GM23338 (cell line): ENCODE data around the gene TENM4. TPM values are rescaled to one million over a fixed set of nuclear protein-coding genes. Genes with fewer than 3 reads are reported as not detected.

ENCODE experiments used
- ATAC-seq: fragments of 200-7000 bp; cut with Tn5 transposase; 3 replicates; pipeline ENCODE4 v1.9.1; 2020
- DNase-seq: peaks from one replicate; pipeline ENCODE4 v3.0.0-alpha.2; 2015; ENCODE audit warnings: low spot score
- H2AFZ ChIP-seq: fragments of 200-600 bp; sonication (generic); 2 replicates; pipeline ENCODE4 v1.8.0; 2016; ENCODE audit warnings: antibody characterized with exemption, mild to moderate bottlenecking, moderate library complexity
- H3F3A ChIP-seq: fragments of 200-600 bp; sonication (generic); replicated peaks from 2 replicates; pipeline ENCODE4 v1.8.0; 2017; ENCODE audit warnings: antibody characterized with exemption, mixed run types, low read depth
- H3K27ac ChIP-seq: fragments of 200-600 bp; sonication (generic); 2 replicates; pipeline ENCODE4 v1.6.1; 2016; ENCODE audit warnings: low read depth
- H3K27me3 ChIP-seq: fragments of 200-600 bp; sonication (generic); 2 replicates; pipeline ENCODE4 v1.8.0; 2016; ENCODE audit warnings: mild to moderate bottlenecking, mixed run types, moderate library complexity; ENCODE audit not compliant: insufficient read depth
- H3K36me3 ChIP-seq: fragments of 200-600 bp; sonication (generic); 2 replicates; pipeline ENCODE4 v1.8.0; 2016; ENCODE audit warnings: mild to moderate bottlenecking; ENCODE audit not compliant: insufficient read depth
- H3K4me1 ChIP-seq: fragments of 200-600 bp; sonication (generic); 2 replicates; pipeline ENCODE4 v1.8.0; 2016; ENCODE audit warnings: mild to moderate bottlenecking, moderate library complexity; ENCODE audit not compliant: insufficient read depth
- H3K4me2 ChIP-seq: fragments of 200-600 bp; sonication (generic); 2 replicates; pipeline ENCODE4 v1.7.1; 2017; ENCODE audit warnings: mixed run types
- H3K4me3 ChIP-seq: fragments of 200-600 bp; sonication (generic); 2 replicates; pipeline ENCODE4 v1.6.1; 2016; ENCODE audit warnings: mixed run types
- H3K79me2 ChIP-seq: fragments of 200-600 bp; sonication (generic); replicated peaks from 2 replicates; pipeline ENCODE4 v1.8.0; 2017; ENCODE audit warnings: mild to moderate bottlenecking; ENCODE audit not compliant: insufficient read depth
- H3K9me2 ChIP-seq: fragments of 200-600 bp; sonication (generic); 2 replicates; pipeline ENCODE4 v1.8.0; 2017; ENCODE audit not compliant: insufficient read depth
- H4K20me1 ChIP-seq: fragments of 200-600 bp; sonication (generic); replicated peaks from 2 replicates; pipeline ENCODE4 v1.8.0; 2017; ENCODE audit warnings: mild to moderate bottlenecking; ENCODE audit not compliant: insufficient read depth
- H3K27ac Mint-ChIP-seq: 2 replicates; pipeline ENCODE4 v1.8.0; 2020; ENCODE audit warnings: inconsistent platforms, mild to moderate bottlenecking, moderate library complexity, mixed read lengths
- H3K27me3 Mint-ChIP-seq: 3 replicates; pipeline ENCODE4 v1.8.0; 2022; ENCODE audit warnings: low read depth, mild to moderate bottlenecking, moderate library complexity, mixed read lengths, inconsistent platforms; ENCODE audit not compliant: insufficient read depth, poor library complexity
- H3K36me3 Mint-ChIP-seq: 3 replicates; pipeline ENCODE4 v1.8.0; 2021; ENCODE audit warnings: low read depth, mild to moderate bottlenecking, inconsistent platforms, moderate library complexity, mixed read lengths
- H3K4me1 Mint-ChIP-seq: 3 replicates; pipeline ENCODE4 v1.8.0; 2020; ENCODE audit warnings: mild to moderate bottlenecking, inconsistent platforms, mixed read lengths
- H3K4me3 Mint-ChIP-seq: 3 replicates; pipeline ENCODE4 v1.8.0; 2021; ENCODE audit warnings: moderate library complexity, mild to moderate bottlenecking, inconsistent platforms, mixed read lengths
- H3K9me3 Mint-ChIP-seq: 3 replicates; pipeline ENCODE4 v1.8.0; 2020; ENCODE audit warnings: moderate library complexity, mild to moderate bottlenecking, inconsistent platforms, mixed read lengths
- CREB1 ChIP-seq: fragments of 250-450 bp; sonication (Bioruptor Pico); IDR thresholded peaks from 2 replicates; pipeline ENCODE4 v1.5.0; 2020; ENCODE audit warnings: low read depth, mild to moderate bottlenecking, moderate library complexity
- EZH2 ChIP-seq: fragments of 200-600 bp; sonication (generic); IDR thresholded peaks from one replicate; pipeline ENCODE4 v1.8.0; 2017; ENCODE audit warnings: antibody characterized with exemption, mild to moderate bottlenecking, low read depth; ENCODE audit not compliant: unreplicated experiment
- EZH2phosphoT487 ChIP-seq: fragments of 200-600 bp; sonication (generic); IDR thresholded peaks from one replicate; pipeline ENCODE4 v1.8.1; 2018; ENCODE audit warnings: antibody characterized with exemption; ENCODE audit not compliant: unreplicated experiment
- NANOG ChIP-seq: IDR thresholded peaks from 2 replicates; pipeline ENCODE4 v1.6.1; 2016; ENCODE audit warnings: antibody characterized with exemption, borderline replicate concordance
- ZNF114 ChIP-seq: fragments of 250-450 bp; sonication (Bioruptor Pico); IDR thresholded peaks from 2 replicates; pipeline ENCODE4 v1.5.0; 2020; ENCODE audit warnings: mild to moderate bottlenecking, moderate library complexity
- ZNF331 ChIP-seq: fragments of 250-450 bp; sonication (Bioruptor Pico); IDR thresholded peaks from 2 replicates; pipeline ENCODE4 v1.5.0; 2020; ENCODE audit warnings: low read depth, mild to moderate bottlenecking, moderate library complexity
- polyA plus RNA-seq: library from polyadenylated mRNA; unstranded; fragments of >200 nt; fragmentation: Nextera tagmentation; extraction: Ambion mirVana; gene quantifications from 2 replicates; pipeline ENCODE4 v1.2.1, GENCODE V29; 2016
- total RNA-seq: library from RNA; depleted of rRNA; stranded (reverse); fragments of >200 nt; shearing (Covaris generic); gene quantifications from 2 replicates; pipeline ENCODE4 v1.2.3, GENCODE V29; 2014
- TF ChIP-seq, protein P1 (sequence below): IDR thresholded peaks from one replicate; pipeline ENCODE4 v1.6.1; 2018; ENCODE audit warnings: antibody characterized with exemption; ENCODE audit not compliant: unreplicated experiment
- TF ChIP-seq, protein P2 (sequence below): fragments of 250-450 bp; sonication (Bioruptor Pico); IDR thresholded peaks from 2 replicates; pipeline ENCODE4 v1.5.0; 2020; ENCODE audit warnings: mild to moderate bottlenecking, moderate library complexity

TENM4 gene
- total and polyA plus RNA-seq, 2 experiments from 2014 or later = 7.3 TPM

DNA sequence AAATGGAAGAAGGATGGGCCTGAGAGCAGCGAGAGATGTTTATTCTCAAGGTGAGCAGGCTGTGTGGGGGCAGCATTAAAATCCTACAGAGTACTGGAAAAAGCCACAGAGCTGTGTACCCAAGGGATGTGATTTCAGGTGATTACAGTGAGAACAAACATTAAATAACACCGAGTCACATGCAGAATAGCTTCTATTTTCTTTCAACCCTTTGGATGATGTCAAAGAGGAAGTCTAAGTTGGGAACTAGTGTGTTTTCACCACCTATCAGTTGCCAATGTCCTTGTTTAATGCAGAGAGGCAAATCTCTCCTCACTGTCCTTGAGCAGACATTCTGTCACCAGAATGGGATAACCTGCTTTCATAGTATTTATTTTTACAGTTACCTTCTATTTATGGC is 486.6 kb downstream of the TENM4 start:
- no peak overlapping the region for H3K4me2 ChIP-seq
- no peaks in the 10 kb centered on the region for H3K9me3 Mint-ChIP-seq
- no peak overlapping the region for H3K4me3 Mint-ChIP-seq
- H3K4me1 ChIP-seq = peaks cover 12% of the 10 kb centered on the region
- H3K79me2 ChIP-seq = no peaks in the 10 kb centered on the region
- H3K27me3 Mint-ChIP-seq = peaks cover 7% of the 10 kb centered on the region
- H3K36me3 ChIP-seq = no peaks in the 10 kb centered on the region
- no peak overlapping the region for H2AFZ ChIP-seq
- H3K9me2 ChIP-seq = no peaks in the 10 kb centered on the region
- H3K27ac Mint-ChIP-seq = no peak overlapping the region
- no peaks in the 10 kb centered on the region for H3K36me3 Mint-ChIP-seq
- H3K27me3 ChIP-seq = no peaks in the 10 kb centered on the region
- DNase-seq = no peak
- no peaks in the 10 kb centered on the region for H4K20me1 ChIP-seq
- ATAC-seq = no peak
- no peak overlapping the region for H3K4me3 ChIP-seq
- no peak for TF ChIP-seq NANOG
- TF ChIP-seq, protein P1, sequence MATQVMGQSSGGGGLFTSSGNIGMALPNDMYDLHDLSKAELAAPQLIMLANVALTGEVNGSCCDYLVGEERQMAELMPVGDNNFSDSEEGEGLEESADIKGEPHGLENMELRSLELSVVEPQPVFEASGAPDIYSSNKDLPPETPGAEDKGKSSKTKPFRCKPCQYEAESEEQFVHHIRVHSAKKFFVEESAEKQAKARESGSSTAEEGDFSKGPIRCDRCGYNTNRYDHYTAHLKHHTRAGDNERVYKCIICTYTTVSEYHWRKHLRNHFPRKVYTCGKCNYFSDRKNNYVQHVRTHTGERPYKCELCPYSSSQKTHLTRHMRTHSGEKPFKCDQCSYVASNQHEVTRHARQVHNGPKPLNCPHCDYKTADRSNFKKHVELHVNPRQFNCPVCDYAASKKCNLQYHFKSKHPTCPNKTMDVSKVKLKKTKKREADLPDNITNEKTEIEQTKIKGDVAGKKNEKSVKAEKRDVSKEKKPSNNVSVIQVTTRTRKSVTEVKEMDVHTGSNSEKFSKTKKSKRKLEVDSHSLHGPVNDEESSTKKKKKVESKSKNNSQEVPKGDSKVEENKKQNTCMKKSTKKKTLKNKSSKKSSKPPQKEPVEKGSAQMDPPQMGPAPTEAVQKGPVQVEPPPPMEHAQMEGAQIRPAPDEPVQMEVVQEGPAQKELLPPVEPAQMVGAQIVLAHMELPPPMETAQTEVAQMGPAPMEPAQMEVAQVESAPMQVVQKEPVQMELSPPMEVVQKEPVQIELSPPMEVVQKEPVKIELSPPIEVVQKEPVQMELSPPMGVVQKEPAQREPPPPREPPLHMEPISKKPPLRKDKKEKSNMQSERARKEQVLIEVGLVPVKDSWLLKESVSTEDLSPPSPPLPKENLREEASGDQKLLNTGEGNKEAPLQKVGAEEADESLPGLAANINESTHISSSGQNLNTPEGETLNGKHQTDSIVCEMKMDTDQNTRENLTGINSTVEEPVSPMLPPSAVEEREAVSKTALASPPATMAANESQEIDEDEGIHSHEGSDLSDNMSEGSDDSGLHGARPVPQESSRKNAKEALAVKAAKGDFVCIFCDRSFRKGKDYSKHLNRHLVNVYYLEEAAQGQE = no peak
- peaks cover 29% of the 10 kb centered on the region for H3K4me1 Mint-ChIP-seq
- no peak overlapping the region for H3K27ac ChIP-seq
- H3F3A ChIP-seq = no peaks in the 10 kb centered on the region

DNA sequence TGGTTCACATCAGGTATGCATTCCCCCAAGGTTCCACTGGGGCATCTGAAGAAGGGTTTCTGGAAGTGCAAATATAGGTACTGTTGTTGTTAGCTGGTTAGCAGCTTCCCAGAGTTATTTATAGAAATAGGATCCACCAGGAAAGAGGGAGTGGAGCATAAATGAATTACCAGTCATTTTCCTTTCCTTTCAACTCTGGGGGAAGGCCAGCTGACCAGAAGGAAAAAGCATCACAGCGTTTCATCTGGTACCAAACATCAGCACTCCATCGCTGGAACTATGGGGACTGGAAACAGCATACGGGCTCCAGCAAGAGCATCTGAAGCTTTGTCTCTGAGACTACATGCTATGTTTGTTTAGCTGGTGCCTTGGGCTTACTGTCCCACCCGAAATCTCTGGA is 487.9 kb downstream of the TENM4 start:
- H3K27ac Mint-ChIP-seq = no peak overlapping the region
- peaks cover 6% of the 10 kb centered on the region for H3K4me1 ChIP-seq
- H3K4me2 ChIP-seq = no peak overlapping the region
- H3K9me3 Mint-ChIP-seq = no peaks in the 10 kb centered on the region
- ATAC-seq = peak; percentile 42; the same call in 2 of the 3 replicates
- H3K27ac ChIP-seq = no peak overlapping the region
- peaks cover 35% of the 10 kb centered on the region for H3K4me1 Mint-ChIP-seq
- TF ChIP-seq, protein P2, sequence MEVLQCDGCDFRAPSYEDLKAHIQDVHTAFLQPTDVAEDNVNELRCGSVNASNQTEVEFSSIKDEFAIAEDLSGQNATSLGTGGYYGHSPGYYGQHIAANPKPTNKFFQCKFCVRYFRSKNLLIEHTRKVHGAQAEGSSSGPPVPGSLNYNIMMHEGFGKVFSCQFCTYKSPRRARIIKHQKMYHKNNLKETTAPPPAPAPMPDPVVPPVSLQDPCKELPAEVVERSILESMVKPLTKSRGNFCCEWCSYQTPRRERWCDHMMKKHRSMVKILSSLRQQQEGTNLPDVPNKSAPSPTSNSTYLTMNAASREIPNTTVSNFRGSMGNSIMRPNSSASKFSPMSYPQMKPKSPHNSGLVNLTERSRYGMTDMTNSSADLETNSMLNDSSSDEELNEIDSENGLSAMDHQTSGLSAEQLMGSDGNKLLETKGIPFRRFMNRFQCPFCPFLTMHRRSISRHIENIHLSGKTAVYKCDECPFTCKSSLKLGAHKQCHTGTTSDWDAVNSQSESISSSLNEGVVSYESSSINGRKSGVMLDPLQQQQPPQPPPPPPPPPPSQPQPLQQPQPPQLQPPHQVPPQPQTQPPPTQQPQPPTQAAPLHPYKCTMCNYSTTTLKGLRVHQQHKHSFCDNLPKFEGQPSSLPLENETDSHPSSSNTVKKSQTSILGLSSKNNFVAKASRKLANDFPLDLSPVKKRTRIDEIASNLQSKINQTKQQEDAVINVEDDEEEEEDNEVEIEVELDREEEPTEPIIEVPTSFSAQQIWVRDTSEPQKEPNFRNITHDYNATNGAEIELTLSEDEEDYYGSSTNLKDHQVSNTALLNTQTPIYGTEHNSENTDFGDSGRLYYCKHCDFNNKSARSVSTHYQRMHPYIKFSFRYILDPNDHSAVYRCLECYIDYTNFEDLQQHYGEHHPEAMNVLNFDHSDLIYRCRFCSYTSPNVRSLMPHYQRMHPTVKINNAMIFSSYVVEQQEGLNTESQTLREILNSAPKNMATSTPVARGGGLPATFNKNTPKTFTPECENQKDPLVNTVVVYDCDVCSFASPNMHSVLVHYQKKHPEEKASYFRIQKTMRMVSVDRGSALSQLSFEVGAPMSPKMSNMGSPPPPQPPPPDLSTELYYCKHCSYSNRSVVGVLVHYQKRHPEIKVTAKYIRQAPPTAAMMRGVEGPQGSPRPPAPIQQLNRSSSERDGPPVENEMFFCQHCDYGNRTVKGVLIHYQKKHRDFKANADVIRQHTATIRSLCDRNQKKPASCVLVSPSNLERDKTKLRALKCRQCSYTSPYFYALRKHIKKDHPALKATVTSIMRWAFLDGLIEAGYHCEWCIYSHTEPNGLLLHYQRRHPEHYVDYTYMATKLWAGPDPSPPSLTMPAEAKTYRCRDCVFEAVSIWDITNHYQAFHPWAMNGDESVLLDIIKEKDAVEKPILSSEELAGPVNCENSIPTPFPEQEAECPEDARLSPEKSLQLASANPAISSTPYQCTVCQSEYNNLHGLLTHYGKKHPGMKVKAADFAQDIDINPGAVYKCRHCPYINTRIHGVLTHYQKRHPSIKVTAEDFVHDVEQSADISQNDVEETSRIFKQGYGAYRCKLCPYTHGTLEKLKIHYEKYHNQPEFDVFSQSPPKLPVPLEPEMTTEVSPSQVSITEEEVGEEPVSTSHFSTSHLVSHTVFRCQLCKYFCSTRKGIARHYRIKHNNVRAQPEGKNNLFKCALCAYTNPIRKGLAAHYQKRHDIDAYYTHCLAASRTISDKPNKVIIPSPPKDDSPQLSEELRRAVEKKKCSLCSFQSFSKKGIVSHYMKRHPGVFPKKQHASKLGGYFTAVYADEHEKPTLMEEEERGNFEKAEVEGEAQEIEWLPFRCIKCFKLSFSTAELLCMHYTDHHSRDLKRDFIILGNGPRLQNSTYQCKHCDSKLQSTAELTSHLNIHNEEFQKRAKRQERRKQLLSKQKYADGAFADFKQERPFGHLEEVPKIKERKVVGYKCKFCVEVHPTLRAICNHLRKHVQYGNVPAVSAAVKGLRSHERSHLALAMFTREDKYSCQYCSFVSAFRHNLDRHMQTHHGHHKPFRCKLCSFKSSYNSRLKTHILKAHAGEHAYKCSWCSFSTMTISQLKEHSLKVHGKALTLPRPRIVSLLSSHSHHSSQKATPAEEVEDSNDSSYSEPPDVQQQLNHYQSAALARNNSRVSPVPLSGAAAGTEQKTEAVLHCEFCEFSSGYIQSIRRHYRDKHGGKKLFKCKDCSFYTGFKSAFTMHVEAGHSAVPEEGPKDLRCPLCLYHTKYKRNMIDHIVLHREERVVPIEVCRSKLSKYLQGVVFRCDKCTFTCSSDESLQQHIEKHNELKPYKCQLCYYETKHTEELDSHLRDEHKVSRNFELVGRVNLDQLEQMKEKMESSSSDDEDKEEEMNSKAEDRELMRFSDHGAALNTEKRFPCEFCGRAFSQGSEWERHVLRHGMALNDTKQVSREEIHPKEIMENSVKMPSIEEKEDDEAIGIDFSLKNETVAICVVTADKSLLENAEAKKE = no peak
- no peak for TF ChIP-seq EZH2
- no peak for TF ChIP-seq EZH2phosphoT487
- TF ChIP-seq ZNF114 (CRISPR knock-in tag) = no peak
- no peak for TF ChIP-seq CREB1 (CRISPR knock-in tag)
- TF ChIP-seq ZNF331 (CRISPR knock-in tag) = no peak
- H3K4me3 Mint-ChIP-seq = no peak overlapping the region
- H2AFZ ChIP-seq = no peak overlapping the region
- H3K27me3 ChIP-seq = no peaks in the 10 kb centered on the region
- no peaks in the 10 kb centered on the region for H4K20me1 ChIP-seq
- peaks cover 5% of the 10 kb centered on the region for H3K27me3 Mint-ChIP-seq
- no peaks in the 10 kb centered on the region for H3K79me2 ChIP-seq
- H3K36me3 ChIP-seq = no peaks in the 10 kb centered on the region
- DNase-seq = no peak
- no peak overlapping the region for H3K4me3 ChIP-seq
- H3F3A ChIP-seq = no peaks in the 10 kb centered on the region
- H3K36me3 Mint-ChIP-seq = no peaks in the 10 kb centered on the region
- no peaks in the 10 kb centered on the region for H3K9me2 ChIP-seq
